ENCODE measurements around the gene RXFP1.

RXFP1 gene

DNA sequence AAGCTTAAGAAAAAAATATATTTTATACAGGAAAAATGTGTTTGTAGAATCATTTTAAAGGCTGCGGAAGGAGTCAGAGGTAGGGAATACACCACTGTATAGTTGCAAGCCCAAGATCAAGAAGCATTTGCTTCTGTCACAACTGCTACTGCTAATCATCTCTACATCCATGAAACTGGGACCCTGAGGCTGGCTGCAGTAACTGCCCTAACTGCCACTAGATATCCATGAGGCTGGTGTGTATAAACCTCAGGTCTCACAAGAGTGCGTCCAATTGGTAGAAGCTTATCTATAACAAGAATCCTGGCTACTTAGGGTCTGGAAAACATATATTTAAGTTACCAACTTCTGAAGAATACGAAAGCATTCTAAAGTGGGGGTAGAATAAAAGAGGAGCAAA lies 69.1 kb downstream of the RXFP1 start:
- Histone ChIP-seq H3K27ac (ENCODE audit: low read length) (no peak overlapping the region), H3K9ac (ENCODE audit: low read length) (no peak overlapping the region), H3K4me2 (ENCODE audit: low read length) (no peak overlapping the region), H2AFZ (ENCODE audit: low read depth, low read length) (no peak overlapping the region; the same call in 1 of the 2 replicates), H3K79me2 (ENCODE audit: low read length) (no peaks in the 10 kb centered on the region), H3K4me1 (ENCODE audit: low read length) (no peaks in the 10 kb centered on the region), H3K36me3 (replicated peaks; ENCODE audit: low read depth, low read length) (no peaks in the 10 kb centered on the region), H3K9me3 (ENCODE audit: insufficient read depth, low read length) (no peaks in the 10 kb centered on the region), H3K27me3 (ENCODE audit: low read depth, low read length) (no peaks in the 10 kb centered on the region), H4K20me1 (ENCODE audit: insufficient read depth, low read length) (no peaks in the 10 kb centered on the region), H3K4me3 (ENCODE audit: low read length) (no peak overlapping the region)
- TF ChIP-seq EZH2phosphoT487 (IDR thresholded peaks at IDR 0.05; ENCODE audit: low read depth): no peak
- TF ChIP-seq, protein P1, sequence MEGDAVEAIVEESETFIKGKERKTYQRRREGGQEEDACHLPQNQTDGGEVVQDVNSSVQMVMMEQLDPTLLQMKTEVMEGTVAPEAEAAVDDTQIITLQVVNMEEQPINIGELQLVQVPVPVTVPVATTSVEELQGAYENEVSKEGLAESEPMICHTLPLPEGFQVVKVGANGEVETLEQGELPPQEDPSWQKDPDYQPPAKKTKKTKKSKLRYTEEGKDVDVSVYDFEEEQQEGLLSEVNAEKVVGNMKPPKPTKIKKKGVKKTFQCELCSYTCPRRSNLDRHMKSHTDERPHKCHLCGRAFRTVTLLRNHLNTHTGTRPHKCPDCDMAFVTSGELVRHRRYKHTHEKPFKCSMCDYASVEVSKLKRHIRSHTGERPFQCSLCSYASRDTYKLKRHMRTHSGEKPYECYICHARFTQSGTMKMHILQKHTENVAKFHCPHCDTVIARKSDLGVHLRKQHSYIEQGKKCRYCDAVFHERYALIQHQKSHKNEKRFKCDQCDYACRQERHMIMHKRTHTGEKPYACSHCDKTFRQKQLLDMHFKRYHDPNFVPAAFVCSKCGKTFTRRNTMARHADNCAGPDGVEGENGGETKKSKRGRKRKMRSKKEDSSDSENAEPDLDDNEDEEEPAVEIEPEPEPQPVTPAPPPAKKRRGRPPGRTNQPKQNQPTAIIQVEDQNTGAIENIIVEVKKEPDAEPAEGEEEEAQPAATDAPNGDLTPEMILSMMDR (IDR thresholded peaks at IDR 0.05; ENCODE audit: low read depth, low read length): no peak

GRCh38 chr4:158597879-158598596 lies 76.4 kb downstream of the RXFP1 start:
- H3K4me2 ChIP-seq (ENCODE audit: low read length): no peak overlapping the region
- peak overlapping the region; percentile 43; the same call in 1 of the 2 replicates for H2AFZ ChIP-seq (ENCODE audit: low read depth, low read length)
- H3K27me3 ChIP-seq (ENCODE audit: low read depth, low read length): no peaks in the 10 kb centered on the region

DNA sequence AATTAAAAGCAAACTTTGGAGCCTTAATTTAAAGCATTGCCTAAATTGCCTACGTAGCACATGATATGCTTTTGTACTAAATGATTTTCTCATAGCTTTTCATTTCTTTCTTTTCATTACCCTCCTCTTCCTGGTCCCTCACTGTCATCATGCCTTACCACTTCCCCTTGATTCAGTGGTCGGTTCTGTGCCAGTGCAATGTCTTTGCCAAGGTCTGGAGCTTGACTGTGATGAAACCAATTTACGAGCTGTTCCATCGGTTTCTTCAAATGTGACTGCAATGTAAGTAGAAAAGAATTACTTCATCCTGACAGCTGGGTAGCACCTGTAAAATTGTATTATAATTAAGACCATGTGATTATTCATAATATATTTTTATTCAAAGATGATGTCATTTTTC lies 77.5 kb downstream of the RXFP1 start:
- H3K9ac ChIP-seq (ENCODE audit: low read length): no peak overlapping the region
- H3K4me1 ChIP-seq (ENCODE audit: low read length): no peaks in the 10 kb centered on the region
- no peaks in the 10 kb centered on the region for H4K20me1 ChIP-seq (ENCODE audit: insufficient read depth, low read length)
- no peak overlapping the region for H3K27ac ChIP-seq (ENCODE audit: low read length)
- no peaks in the 10 kb centered on the region for H3K9me3 ChIP-seq (ENCODE audit: insufficient read depth, low read length)
- H3K4me3 ChIP-seq (ENCODE audit: low read length): no peak overlapping the region
- no peak overlapping the region for H3K4me2 ChIP-seq (ENCODE audit: low read length)
- no peak overlapping the region for H2AFZ ChIP-seq (ENCODE audit: low read depth, low read length)
- TF ChIP-seq, protein P1 (IDR thresholded peaks at IDR 0.05; ENCODE audit: low read depth, low read length): no peak
- TF ChIP-seq EZH2phosphoT487 (IDR thresholded peaks at IDR 0.05; ENCODE audit: low read depth): no peak
- no peaks in the 10 kb centered on the region for H3K36me3 ChIP-seq (replicated peaks; ENCODE audit: low read depth, low read length)
- no peaks in the 10 kb centered on the region for H3K27me3 ChIP-seq (ENCODE audit: low read depth, low read length)
- H3K79me2 ChIP-seq (ENCODE audit: low read length): no peaks in the 10 kb centered on the region

More at GRCh38 chr4:158597879-158598596, 76.4 kb downstream of the RXFP1 start:
- no peak overlapping the region for H3K9ac ChIP-seq (ENCODE audit: low read length)
- no peaks in the 10 kb centered on the region for H3K36me3 ChIP-seq (replicated peaks; ENCODE audit: low read depth, low read length)
- no peak overlapping the region for H3K27ac ChIP-seq (ENCODE audit: low read length)
- no peaks in the 10 kb centered on the region for H4K20me1 ChIP-seq (ENCODE audit: insufficient read depth, low read length)
- H3K4me3 ChIP-seq (ENCODE audit: low read length): no peak overlapping the region
- no peak for TF ChIP-seq EZH2phosphoT487 (IDR thresholded peaks at IDR 0.05; ENCODE audit: low read depth)
- TF ChIP-seq, protein P1 (IDR thresholded peaks at IDR 0.05; ENCODE audit: low read depth, low read length): no peak
- H3K4me1 ChIP-seq (ENCODE audit: low read length): no peaks in the 10 kb centered on the region
- no peaks in the 10 kb centered on the region for H3K79me2 ChIP-seq (ENCODE audit: low read length)
- no peaks in the 10 kb centered on the region for H3K9me3 ChIP-seq (ENCODE audit: insufficient read depth, low read length)

GRCh38 chr4:158599765-158600498 lies 78.2 kb downstream of the RXFP1 start:
- H3K4me1 ChIP-seq (ENCODE audit: low read length): no peaks in the 10 kb centered on the region
- H3K9me3 ChIP-seq (ENCODE audit: insufficient read depth, low read length): no peaks in the 10 kb centered on the region
- H3K36me3 ChIP-seq (replicated peaks; ENCODE audit: low read depth, low read length): no peaks in the 10 kb centered on the region
- no peak overlapping the region for H3K4me2 ChIP-seq (ENCODE audit: low read length)
- H3K79me2 ChIP-seq (ENCODE audit: low read length): no peaks in the 10 kb centered on the region
- no peaks in the 10 kb centered on the region for H4K20me1 ChIP-seq (ENCODE audit: insufficient read depth, low read length)
- no peak overlapping the region for H2AFZ ChIP-seq (ENCODE audit: low read depth, low read length)
- no peak for TF ChIP-seq EZH2phosphoT487 (IDR thresholded peaks at IDR 0.05; ENCODE audit: low read depth)
- TF ChIP-seq, protein P1 (IDR thresholded peaks at IDR 0.05; ENCODE audit: low read depth, low read length): no peak
- H3K27me3 ChIP-seq (ENCODE audit: low read depth, low read length): no peaks in the 10 kb centered on the region
- H3K4me3 ChIP-seq (ENCODE audit: low read length): no peak overlapping the region
- H3K9ac ChIP-seq (ENCODE audit: low read length): no peak overlapping the region
- H3K27ac ChIP-seq (ENCODE audit: low read length): no peak overlapping the region
